H9 (cell line): Measurements from ENCODE around the gene PRR35. TPM values are rescaled to one million over a fixed set of nuclear protein-coding genes. Genes with fewer than 3 reads are reported as not detected.

Experiments used
- DNase-seq: peaks from one replicate; pipeline ENCODE4 v3.0.0-alpha.2; 2017
- H2AFZ ChIP-seq: one replicate; pipeline ENCODE4 v1.6.1; 2013; ENCODE audit warnings: mild to moderate bottlenecking, low read length, control low read depth, moderate library complexity
- H2AK5ac ChIP-seq: 2 replicates; pipeline ENCODE4 v1.6.1; 2013; ENCODE audit warnings: low read length, control low read depth, mixed read lengths; ENCODE audit not compliant: insufficient read length
- H2BK120ac ChIP-seq: one replicate; pipeline ENCODE4 v1.6.1; 2013; ENCODE audit warnings: low read depth, mild to moderate bottlenecking, low read length, control low read depth, inconsistent platforms; ENCODE audit not compliant: poor library complexity, severe bottlenecking
- H2BK12ac ChIP-seq: 2 replicates; pipeline ENCODE4 v1.6.1; 2013; ENCODE audit warnings: low read length, control low read depth, mixed read lengths, low read depth; ENCODE audit not compliant: insufficient read length
- H2BK15ac ChIP-seq: 2 replicates; pipeline ENCODE4 v1.6.1; 2013; ENCODE audit warnings: low read depth, low read length, control low read depth
- H2BK20ac ChIP-seq: one replicate; pipeline ENCODE4 v1.6.1; 2013; ENCODE audit warnings: low read depth, mild to moderate bottlenecking, low read length, control low read depth, inconsistent platforms; ENCODE audit not compliant: poor library complexity, severe bottlenecking
- H2BK5ac ChIP-seq: 2 replicates; pipeline ENCODE4 v1.6.1; 2013; ENCODE audit warnings: low read length, control low read depth, mixed read lengths; ENCODE audit not compliant: insufficient read length
- H3K14ac ChIP-seq: 2 replicates; pipeline ENCODE4 v1.6.1; 2013; ENCODE audit warnings: low read length, control low read depth; ENCODE audit not compliant: insufficient read depth
- H3K18ac ChIP-seq: 2 replicates; pipeline ENCODE4 v1.6.1; 2013; ENCODE audit warnings: low read depth, mild to moderate bottlenecking, mixed read lengths, low read length, control low read depth; ENCODE audit not compliant: insufficient read length
- H3K23ac ChIP-seq: 2 replicates; pipeline ENCODE4 v1.6.1; 2013; ENCODE audit warnings: low read length, control low read depth, mixed read lengths, low read depth; ENCODE audit not compliant: insufficient read length
- H3K23me2 ChIP-seq: 2 replicates; pipeline ENCODE4 v1.6.1; 2013; ENCODE audit warnings: low read depth, mild to moderate bottlenecking, mixed read lengths, low read length, control low read depth; ENCODE audit not compliant: insufficient read length, poor library complexity, severe bottlenecking
- H3K27ac ChIP-seq: 2 replicates; pipeline ENCODE4 v1.5.1; 2013; ENCODE audit warnings: low read length, control low read depth, mixed read lengths, low read depth; ENCODE audit not compliant: insufficient read length
- H3K27me3 ChIP-seq: 2 replicates; pipeline ENCODE4 v1.6.1; 2013; ENCODE audit warnings: low read length, control low read depth, inconsistent platforms; ENCODE audit not compliant: insufficient read depth
- H3K4ac ChIP-seq: 2 replicates; pipeline ENCODE4 v1.6.1; 2013; ENCODE audit warnings: low read depth, mild to moderate bottlenecking, control low read depth, inconsistent platforms, low read length, moderate library complexity
- H3K4me1 ChIP-seq: 2 replicates; pipeline ENCODE4 v1.6.1; 2013; ENCODE audit warnings: low read length, control low read depth, inconsistent platforms; ENCODE audit not compliant: insufficient read depth
- H3K4me2 ChIP-seq: 2 replicates; pipeline ENCODE4 v1.6.1; 2013; ENCODE audit warnings: low read length, control low read depth, mixed read lengths; ENCODE audit not compliant: insufficient read length, insufficient read depth
- H3K56ac ChIP-seq: 2 replicates; pipeline ENCODE4 v1.6.1; 2013; ENCODE audit warnings: low read depth, mild to moderate bottlenecking, mixed read lengths, low read length, control low read depth; ENCODE audit not compliant: insufficient read length
- H3K79me1 ChIP-seq: 2 replicates; pipeline ENCODE4 v1.6.1; 2013; ENCODE audit warnings: low read depth, mild to moderate bottlenecking, moderate library complexity, low read length, control low read depth, inconsistent platforms; ENCODE audit not compliant: insufficient read depth, poor library complexity, severe bottlenecking
- H3K79me2 ChIP-seq: 2 replicates; pipeline ENCODE4 v1.6.1; 2013; ENCODE audit warnings: low read length, control low read depth, inconsistent platforms; ENCODE audit not compliant: insufficient read depth
- H3K9ac ChIP-seq: 2 replicates; pipeline ENCODE4 v1.6.1; 2013; ENCODE audit warnings: low read length, control low read depth, mixed read lengths; ENCODE audit not compliant: insufficient read length; ENCODE audit errors: extremely low read depth
- H3K9me3 ChIP-seq: one replicate; pipeline ENCODE4 v1.6.1; 2013; ENCODE audit warnings: low read depth, low read length, inconsistent platforms; ENCODE audit not compliant: control insufficient read depth
- H3T11ph ChIP-seq: one replicate; pipeline ENCODE4 v1.6.1; 2013; ENCODE audit warnings: mild to moderate bottlenecking, low read length, control low read depth, inconsistent platforms
- H4K20me1 ChIP-seq: one replicate; pipeline ENCODE4 v1.6.1; 2013; ENCODE audit not compliant: control insufficient read depth, insufficient read length, insufficient read depth
- H4K5ac ChIP-seq: 2 replicates; pipeline ENCODE4 v1.6.1; 2013; ENCODE audit warnings: low read depth, mild to moderate bottlenecking, mixed read lengths, low read length, control low read depth; ENCODE audit not compliant: insufficient read length
- H4K8ac ChIP-seq: replicated peaks from 2 replicates; pipeline ENCODE4 v1.6.1; 2013; ENCODE audit warnings: low read length, control low read depth, mixed read lengths, low read depth; ENCODE audit not compliant: insufficient read length
- H4K91ac ChIP-seq: 2 replicates; pipeline ENCODE4 v1.6.1; 2013; ENCODE audit warnings: low read depth, mild to moderate bottlenecking, moderate library complexity, mixed read lengths, low read length, control low read depth; ENCODE audit not compliant: insufficient read length
- H3K27ac Mint-ChIP-seq, 3 experiments: 2 replicates in 2 of 3; 3 replicates in 1 of 3; pipeline ENCODE4 v1.8.0; 2020 to 2021; ENCODE audit warnings: mixed read lengths in 3 of 3, mild to moderate bottlenecking in 1 of 3, moderate library complexity in 1 of 3
- H3K27me3 Mint-ChIP-seq: 2 replicates; pipeline ENCODE4 v1.8.0; 2021; ENCODE audit warnings: low read depth, mild to moderate bottlenecking, moderate library complexity, mixed read lengths
- H3K36me3 Mint-ChIP-seq, 3 experiments: 2 replicates in 2 of 3; 3 replicates in 1 of 3; pipeline ENCODE4 v1.8.0; 2020 to 2021; ENCODE audit warnings: low read depth in 3 of 3, mixed read lengths in 3 of 3; ENCODE audit not compliant: insufficient read depth in 1 of 3
- H3K4me1 Mint-ChIP-seq, 2 experiments: 2 replicates each; pipeline ENCODE4 v1.8.0; 2020; ENCODE audit warnings: mixed read lengths in 2 of 2
- H3K4me3 Mint-ChIP-seq, 2 experiments: 2 replicates in 1 of 2; 3 replicates in 1 of 2; pipeline ENCODE4 v1.8.0; 2020 to 2021; ENCODE audit warnings: mild to moderate bottlenecking in 2 of 2, mixed read lengths in 2 of 2, moderate library complexity in 1 of 2
- H3K9me3 Mint-ChIP-seq, 2 experiments: 2 replicates in 1 of 2; 3 replicates in 1 of 2; pipeline ENCODE4 v1.8.0; 2020; ENCODE audit warnings: mild to moderate bottlenecking in 2 of 2, mixed read lengths in 2 of 2, moderate library complexity in 1 of 2
- WGBS: extraction: QIAGEN DNeasy Blood & Tissue Kit; methylation state at CpG from one replicate; pipeline ENCODE4 v1.1.7; 2013; ENCODE audit warnings: missing lambda C conversion rate, low lambda C conversion rate, mixed read lengths; ENCODE audit not compliant: insufficient read length; ENCODE audit errors: extremely low coverage; 5-methylcytosine and 5-hydroxymethylcytosine counted together
- total RNA-seq: library from RNA; stranded (reverse); gene quantifications from 2 replicates; pipeline ENCODE4 v1.2.1, GENCODE V29; 2021
- TF ChIP-seq, protein P1 (sequence below): fragments of 200-600 bp; sonication (generic); conservative IDR thresholded peaks from 3 replicates; pipeline ENCODE4 v1.8.0; 2021; ENCODE audit warnings: antibody characterized with exemption, mild to moderate bottlenecking

Gene PRR35
- total RNA-seq, 1 experiment from 2014 or later = 0.33 TPM

DNA sequence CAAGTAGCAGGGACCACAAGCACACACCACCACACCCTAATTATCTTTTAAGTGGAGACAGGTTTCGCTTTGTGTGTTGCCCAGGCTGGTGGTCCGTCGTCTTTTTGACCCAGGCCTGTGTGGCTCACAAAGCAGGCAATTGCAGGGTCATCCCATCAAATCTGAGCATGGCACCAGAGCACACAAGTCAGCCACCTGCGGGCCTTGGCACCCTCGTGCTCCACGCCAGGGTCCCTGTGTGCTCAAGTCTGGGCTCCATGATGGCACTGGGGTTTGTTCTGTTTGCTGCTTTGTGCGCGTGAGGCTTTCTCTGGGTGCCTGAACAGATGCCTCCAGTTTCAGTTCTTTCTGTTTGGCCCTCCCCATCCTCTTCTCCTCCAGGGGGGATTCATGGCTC lies 35.1 kb upstream of the PRR35 start:
- no peak overlapping the region for H2AK5ac ChIP-seq
- H3K27ac ChIP-seq = no peak overlapping the region
- TF ChIP-seq, protein P1, sequence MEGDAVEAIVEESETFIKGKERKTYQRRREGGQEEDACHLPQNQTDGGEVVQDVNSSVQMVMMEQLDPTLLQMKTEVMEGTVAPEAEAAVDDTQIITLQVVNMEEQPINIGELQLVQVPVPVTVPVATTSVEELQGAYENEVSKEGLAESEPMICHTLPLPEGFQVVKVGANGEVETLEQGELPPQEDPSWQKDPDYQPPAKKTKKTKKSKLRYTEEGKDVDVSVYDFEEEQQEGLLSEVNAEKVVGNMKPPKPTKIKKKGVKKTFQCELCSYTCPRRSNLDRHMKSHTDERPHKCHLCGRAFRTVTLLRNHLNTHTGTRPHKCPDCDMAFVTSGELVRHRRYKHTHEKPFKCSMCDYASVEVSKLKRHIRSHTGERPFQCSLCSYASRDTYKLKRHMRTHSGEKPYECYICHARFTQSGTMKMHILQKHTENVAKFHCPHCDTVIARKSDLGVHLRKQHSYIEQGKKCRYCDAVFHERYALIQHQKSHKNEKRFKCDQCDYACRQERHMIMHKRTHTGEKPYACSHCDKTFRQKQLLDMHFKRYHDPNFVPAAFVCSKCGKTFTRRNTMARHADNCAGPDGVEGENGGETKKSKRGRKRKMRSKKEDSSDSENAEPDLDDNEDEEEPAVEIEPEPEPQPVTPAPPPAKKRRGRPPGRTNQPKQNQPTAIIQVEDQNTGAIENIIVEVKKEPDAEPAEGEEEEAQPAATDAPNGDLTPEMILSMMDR = no peak
- H3K14ac ChIP-seq = no peak overlapping the region
- H3K79me1 ChIP-seq = no peaks in the 10 kb centered on the region
- H2AFZ ChIP-seq = no peak overlapping the region
- Mint-ChIP-seq H3K36me3 (peaks cover 0 to 16% (median 14%) of the 10 kb centered on the region in 3 experiments; a peak in 3 of 7 replicates), H3K4me1 (peaks cover 18 to 23% of the 10 kb centered on the region in 2 experiments), H3K27me3 (no peaks in the 10 kb centered on the region; the same call in 1 of the 2 replicates), H3K4me3 (peak overlapping the region; percentile 56 to 79; a peak in 3 of 5 replicates), H3K27ac (peak overlapping the region in 2 of 3 experiments; percentile 7 to 81; a peak in 2 of 7 replicates), H3K9me3 (no peaks in the 10 kb centered on the region)
- no peak overlapping the region for H2BK15ac ChIP-seq
- H3K4ac ChIP-seq = no peak overlapping the region
- no peak overlapping the region for H2BK20ac ChIP-seq
- H3K9ac ChIP-seq = no peak overlapping the region
- no peak overlapping the region for H4K91ac ChIP-seq
- H3K4me2 ChIP-seq = no peak overlapping the region
- H3K79me2 ChIP-seq = peaks cover 13% of the 10 kb centered on the region; the same call in 1 of the 2 replicates
- no peaks in the 10 kb centered on the region for H3K9me3 ChIP-seq
- H2BK120ac ChIP-seq = no peak overlapping the region
- no peak overlapping the region for H4K8ac ChIP-seq
- WGBS = no CpG with 5 or more reads among the region's 8 CpGs
- no peak overlapping the region for H2BK12ac ChIP-seq
- DNase-seq = no peak
- H3K23ac ChIP-seq = no peak overlapping the region
- peaks cover 3% of the 10 kb centered on the region for H4K20me1 ChIP-seq
- peaks cover 13% of the 10 kb centered on the region for H3K23me2 ChIP-seq
- H3K56ac ChIP-seq = no peak overlapping the region
- no peaks in the 10 kb centered on the region; the same call in 1 of the 2 replicates for H3K4me1 ChIP-seq
- H2BK5ac ChIP-seq = no peak overlapping the region
- no peaks in the 10 kb centered on the region for H3K27me3 ChIP-seq
- no peak overlapping the region for H3T11ph ChIP-seq
- no peak overlapping the region for H3K18ac ChIP-seq
- no peak overlapping the region for H4K5ac ChIP-seq
